HG03354 (cell line): ENCODE data around the gene ZFTA.

Experiments used
- ATAC-seq: cut with Tn5 transposase; IDR thresholded peaks from one replicate; pipeline ENCODE4 v1.9.1; 2021; ENCODE audit warnings: mild to moderate bottlenecking; ENCODE audit not compliant: unreplicated experiment, poor library complexity, severe bottlenecking

Gene ZFTA

GRCh38 chr11:63760487-63761079, 8.0 kb downstream of the ZFTA start:
- no peak for ATAC-seq

- ATAC-seq = no peak
Measured at GRCh38 chr11:63756919-63757761, 11.4 kb downstream of the ZFTA start.

- no peak for ATAC-seq
Measured at GRCh38 chr11:63749624-63750023, 19.0 kb downstream of the ZFTA start.

- no peak for ATAC-seq
Measured at GRCh38 chr11:63747011-63747410, 21.6 kb downstream of the ZFTA start.

- no peak for ATAC-seq
Measured at GRCh38 chr11:63745304-63746170, 23.0 kb downstream of the ZFTA start.

- ATAC-seq = no peak
Measured at GRCh38 chr11:63738720-63739360, 29.7 kb downstream of the ZFTA start.

GRCh38 chr11:63737718-63738117, 30.9 kb downstream of the ZFTA start:
- ATAC-seq = no peak

- ATAC-seq = no peak
Measured at GRCh38 chr11:63736864-63737263, 31.7 kb downstream of the ZFTA start.

- ATAC-seq = no peak
Measured at GRCh38 chr11:63729326-63729725, 39.2 kb downstream of the ZFTA start.

- ATAC-seq = no peak
Measured at GRCh38 chr11:63720611-63721010, 48.0 kb downstream of the ZFTA start.

- ATAC-seq = no peak
Measured at GRCh38 chr11:63719987-63720386, 48.6 kb downstream of the ZFTA start.

- ATAC-seq = no peak
Measured at GRCh38 chr11:63719001-63719400, 49.6 kb downstream of the ZFTA start.
